Immature natural killer cell (primary cell): ENCODE results near the gene SMIM10L2A. TPM values are rescaled to one million over a fixed set of nuclear protein-coding genes. Genes with fewer than 3 reads are reported as not detected.

Source experiments
- DNase-seq, 3 donors: peaks; one replicate each; pipeline ENCODE4 v3.0.0; 2022; ENCODE audit warnings: mixed read lengths in 1 of 3
- H3K27ac Mint-ChIP-seq, 6 donors: one replicate each; pipeline ENCODE4 v1.8.0; 2020; ENCODE audit warnings: mixed read lengths in 6 of 6, mild to moderate bottlenecking in 5 of 6, inconsistent platforms in 4 of 6, moderate library complexity in 3 of 6
- H3K27me3 Mint-ChIP-seq, 3 donors: one replicate each; pipeline ENCODE4 v1.8.0; 2020 to 2021; ENCODE audit warnings: low read depth in 3 of 3, mild to moderate bottlenecking in 3 of 3, mixed read lengths in 3 of 3, moderate library complexity in 3 of 3, inconsistent platforms in 1 of 3
- H3K36me3 Mint-ChIP-seq, 3 donors: one replicate each; pipeline ENCODE4 v1.8.0; 2020; ENCODE audit warnings: mixed read lengths in 3 of 3, inconsistent platforms in 2 of 3, mild to moderate bottlenecking in 2 of 3
- H3K4me1 Mint-ChIP-seq, 2 donors: one replicate each; pipeline ENCODE4 v1.8.0; 2020; ENCODE audit warnings: inconsistent platforms in 2 of 2, mild to moderate bottlenecking in 2 of 2, mixed read lengths in 2 of 2, moderate library complexity in 1 of 2
- H3K4me3 Mint-ChIP-seq, 5 donors: one replicate each; pipeline ENCODE4 v1.8.0; 2020; ENCODE audit warnings: mild to moderate bottlenecking in 5 of 5, mixed read lengths in 5 of 5, inconsistent platforms in 3 of 5, moderate library complexity in 3 of 5
- H3K9me3 Mint-ChIP-seq, 6 donors: one replicate each; pipeline ENCODE4 v1.8.0; 2020; ENCODE audit warnings: mild to moderate bottlenecking in 6 of 6, mixed read lengths in 6 of 6, inconsistent platforms in 4 of 6, moderate library complexity in 3 of 6
- polyA plus RNA-seq, 3 donors: library from polyadenylated mRNA; unstranded; fragments of 300-500 nt; fragmentation: Illumina TruSeq; gene quantifications; one replicate each; pipeline ENCODE4 v1.2.3, GENCODE V29; 2021

The SMIM10L2A gene
- polyA plus RNA-seq, result under 1 TPM in 2 of 3 donors, not detected in 1; 0.17 to 0.34 TPM

- Mint-ChIP-seq H3K36me3 (no peaks in the 10 kb centered on the region), H3K27me3 (peaks cover 0 to 2% (median 0%) of the 10 kb centered on the region in 3 donors), H3K27ac (peak within 1 kb of the TSS in 1 of 6 donors; percentile 69), H3K4me3 (peak within 1 kb of the TSS; percentile 57 to 78 (median 73)), H3K9me3 (no peaks in the 10 kb centered on the region), H3K4me1 (no peaks in the 10 kb centered on the region)
- no peak for DNase-seq
Measured at GRCh38 chrX:135421932-135422809, at the start of gene SMIM10L2A. Gene SMIM10L2A, plus strand, starts transcription at chrX:135421944. Its CDS starts 188 bp downstream, at chrX:135422132.

- DNase-seq, result no peak
- no peak overlapping the region for H3K4me3 Mint-ChIP-seq
- no peaks in the 10 kb centered on the region for H3K4me1 Mint-ChIP-seq
- no peaks in the 10 kb centered on the region for H3K36me3 Mint-ChIP-seq
- H3K27ac Mint-ChIP-seq, result no peak overlapping the region
- peaks cover 0 to 2% (median 0%) of the 10 kb centered on the region in 3 donors for H3K27me3 Mint-ChIP-seq
- H3K9me3 Mint-ChIP-seq, result no peaks in the 10 kb centered on the region
Measured at GRCh38 chrX:135373357-135373756, 48.4 kb upstream of the SMIM10L2A start.

GRCh38 chrX:135382260-135382659, 39.5 kb upstream of the SMIM10L2A start:
- DNase-seq, result no peak
- H3K27me3 Mint-ChIP-seq, result peaks cover 0 to 3% (median 2%) of the 10 kb centered on the region in 3 donors
- H3K4me3 Mint-ChIP-seq, result no peak overlapping the region
- no peak overlapping the region for H3K27ac Mint-ChIP-seq
- H3K4me1 Mint-ChIP-seq, result peaks cover 23 to 32% of the 10 kb centered on the region in 2 donors
- no peaks in the 10 kb centered on the region for H3K36me3 Mint-ChIP-seq
- no peaks in the 10 kb centered on the region for H3K9me3 Mint-ChIP-seq

- no peaks in the 10 kb centered on the region for H3K36me3 Mint-ChIP-seq
- H3K9me3 Mint-ChIP-seq, result no peaks in the 10 kb centered on the region
- peaks cover 23 to 32% of the 10 kb centered on the region in 2 donors for H3K4me1 Mint-ChIP-seq
- no peak for DNase-seq
- peak overlapping the region in 1 of 5 donors; percentile 48 for H3K4me3 Mint-ChIP-seq
- H3K27me3 Mint-ChIP-seq, result peaks cover 0 to 4% (median 3%) of the 10 kb centered on the region in 3 donors
- H3K27ac Mint-ChIP-seq, result no peak overlapping the region
Measured at GRCh38 chrX:135383249-135383648, 38.5 kb upstream of the SMIM10L2A start.

- Mint-ChIP-seq H3K4me3 (peak overlapping the region; percentile 3 to 57 (median 48)), H3K27me3 (peaks cover 0 to 5% (median 3%) of the 10 kb centered on the region in 3 donors), H3K36me3 (no peaks in the 10 kb centered on the region), H3K9me3 (peaks cover 0 to 4% (median 0%) of the 10 kb centered on the region in 6 donors), H3K4me1 (peaks cover 23 to 32% of the 10 kb centered on the region in 2 donors), H3K27ac (peak overlapping the region in 3 of 6 donors; percentile 0 to 43 (median 32))
- DNase-seq, result peak; percentile 27 to 50 (median 37)
Measured at GRCh38 chrX:135384161-135384836, 37.4 kb upstream of the SMIM10L2A start.

GRCh38 chrX:135388841-135389240, 32.9 kb upstream of the SMIM10L2A start:
- peaks cover 10 to 13% of the 10 kb centered on the region in 2 donors for H3K4me1 Mint-ChIP-seq
- no peak overlapping the region for H3K4me3 Mint-ChIP-seq
- no peaks in the 10 kb centered on the region for H3K36me3 Mint-ChIP-seq
- DNase-seq, result no peak
- peaks cover 0 to 5% (median 4%) of the 10 kb centered on the region in 3 donors for H3K27me3 Mint-ChIP-seq
- H3K9me3 Mint-ChIP-seq, result peaks cover 0 to 4% (median 0%) of the 10 kb centered on the region in 6 donors
- no peak overlapping the region for H3K27ac Mint-ChIP-seq

GRCh38 chrX:135389243-135389642, 32.5 kb upstream of the SMIM10L2A start:
- no peak for DNase-seq
- H3K27me3 Mint-ChIP-seq, result peaks cover 0 to 5% (median 4%) of the 10 kb centered on the region in 3 donors
- H3K4me1 Mint-ChIP-seq, result peaks cover 6 to 9% of the 10 kb centered on the region in 2 donors
- no peak overlapping the region for H3K4me3 Mint-ChIP-seq
- H3K27ac Mint-ChIP-seq, result no peak overlapping the region
- H3K9me3 Mint-ChIP-seq, result peaks cover 0 to 4% (median 0%) of the 10 kb centered on the region in 6 donors
- no peaks in the 10 kb centered on the region for H3K36me3 Mint-ChIP-seq

- Mint-ChIP-seq H3K4me1 (peaks cover 3 to 4% of the 10 kb centered on the region in 2 donors), H3K9me3 (peaks cover 0 to 4% (median 0%) of the 10 kb centered on the region in 6 donors), H3K4me3 (no peak overlapping the region), H3K27me3 (peaks cover 0 to 5% (median 4%) of the 10 kb centered on the region in 3 donors), H3K27ac (no peak overlapping the region), H3K36me3 (no peaks in the 10 kb centered on the region)
- no peak for DNase-seq
Measured at GRCh38 chrX:135389717-135390116, 32.0 kb upstream of the SMIM10L2A start.

- Mint-ChIP-seq H3K9me3 (peaks cover 0 to 4% (median 0%) of the 10 kb centered on the region in 6 donors), H3K4me1 (no peaks in the 10 kb centered on the region), H3K27ac (no peak overlapping the region), H3K4me3 (no peak overlapping the region), H3K36me3 (no peaks in the 10 kb centered on the region), H3K27me3 (peaks cover 0 to 5% (median 4%) of the 10 kb centered on the region in 3 donors)
- DNase-seq, result no peak
Measured at GRCh38 chrX:135391734-135392133, 30.0 kb upstream of the SMIM10L2A start.

GRCh38 chrX:135393051-135393450, 28.7 kb upstream of the SMIM10L2A start:
- H3K9me3 Mint-ChIP-seq, result peaks cover 0 to 4% (median 0%) of the 10 kb centered on the region in 6 donors
- no peak overlapping the region for H3K4me3 Mint-ChIP-seq
- H3K4me1 Mint-ChIP-seq, result no peaks in the 10 kb centered on the region
- H3K36me3 Mint-ChIP-seq, result no peaks in the 10 kb centered on the region
- H3K27ac Mint-ChIP-seq, result no peak overlapping the region
- DNase-seq, result no peak
- H3K27me3 Mint-ChIP-seq, result peaks cover 0 to 2% (median 1%) of the 10 kb centered on the region in 3 donors

- no peak overlapping the region for H3K27ac Mint-ChIP-seq
Measured at GRCh38 chrX:135395064-135395463, 26.7 kb upstream of the SMIM10L2A start.

GRCh38 chrX:135396109-135396508, 25.6 kb upstream of the SMIM10L2A start:
- H3K9me3 Mint-ChIP-seq, result no peaks in the 10 kb centered on the region
- H3K4me1 Mint-ChIP-seq, result no peaks in the 10 kb centered on the region
- H3K27me3 Mint-ChIP-seq, result peaks cover 0 to 5% (median 2%) of the 10 kb centered on the region in 3 donors
- no peaks in the 10 kb centered on the region for H3K36me3 Mint-ChIP-seq
- DNase-seq, result no peak
- H3K27ac Mint-ChIP-seq, result no peak overlapping the region
- no peak overlapping the region for H3K4me3 Mint-ChIP-seq

More at GRCh38 chrX:135395064-135395463, 26.7 kb upstream of the SMIM10L2A start:
- Mint-ChIP-seq H3K9me3 (no peaks in the 10 kb centered on the region), H3K4me1 (no peaks in the 10 kb centered on the region), H3K4me3 (no peak overlapping the region), H3K36me3 (no peaks in the 10 kb centered on the region), H3K27me3 (peaks cover 0 to 2% (median 2%) of the 10 kb centered on the region in 3 donors)
- no peak for DNase-seq

- no peak for DNase-seq
- no peak overlapping the region for H3K4me3 Mint-ChIP-seq
- H3K27ac Mint-ChIP-seq, result no peak overlapping the region
- peaks cover 0 to 5% (median 2%) of the 10 kb centered on the region in 3 donors for H3K27me3 Mint-ChIP-seq
- H3K36me3 Mint-ChIP-seq, result no peaks in the 10 kb centered on the region
- H3K4me1 Mint-ChIP-seq, result no peaks in the 10 kb centered on the region
- no peaks in the 10 kb centered on the region for H3K9me3 Mint-ChIP-seq
Measured at GRCh38 chrX:135396566-135396965, 25.2 kb upstream of the SMIM10L2A start.

GRCh38 chrX:135397652-135398051, 24.1 kb upstream of the SMIM10L2A start:
- no peaks in the 10 kb centered on the region for H3K36me3 Mint-ChIP-seq
- DNase-seq, result no peak
- no peak overlapping the region for H3K27ac Mint-ChIP-seq
- H3K4me3 Mint-ChIP-seq, result no peak overlapping the region
- no peaks in the 10 kb centered on the region for H3K9me3 Mint-ChIP-seq
- H3K4me1 Mint-ChIP-seq, result no peaks in the 10 kb centered on the region
- H3K27me3 Mint-ChIP-seq, result peaks cover 0 to 5% (median 4%) of the 10 kb centered on the region in 3 donors
